ENCODE measurements around the gene NUP43.
"Not testable (repeated sequence)": the region's sequence is repeated elsewhere in the genome, so short reads cannot be mapped to it uniquely, and the experiment has no call there.

The NUP43 gene

DNA sequence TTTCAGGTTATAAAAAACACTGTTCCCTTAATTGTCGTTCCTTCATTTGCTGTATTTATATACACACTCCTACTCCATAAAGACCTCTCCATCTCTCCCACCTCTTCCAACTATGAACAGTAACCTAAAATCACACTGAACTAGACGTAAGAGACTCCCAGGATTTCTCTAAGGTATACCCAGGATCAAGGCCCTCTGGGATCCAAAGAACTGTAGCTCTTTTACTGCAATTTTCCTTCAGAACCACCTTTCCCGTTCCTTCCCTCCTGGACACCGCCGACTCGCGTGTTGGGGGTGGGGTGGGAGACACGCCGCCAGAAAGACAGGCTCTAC, 29.1 kb downstream of the NUP43 start:
- FAIRE-seq (peak; percentile 17), DNase-seq (ENCODE audit: insufficient read length) (no peak)
- TF ChIP-seq POLR2AphosphoS5 (IDR thresholded peaks at IDR 0.05; ENCODE audit: low read depth, low read length) (no peak), POLR2A (IDR thresholded peaks at IDR 0.05; ENCODE audit: low read depth, low read length) (no peak), TAF1 (IDR thresholded peaks at IDR 0.05; ENCODE audit: borderline replicate concordance, low read depth, low read length) (no peak)

DNA sequence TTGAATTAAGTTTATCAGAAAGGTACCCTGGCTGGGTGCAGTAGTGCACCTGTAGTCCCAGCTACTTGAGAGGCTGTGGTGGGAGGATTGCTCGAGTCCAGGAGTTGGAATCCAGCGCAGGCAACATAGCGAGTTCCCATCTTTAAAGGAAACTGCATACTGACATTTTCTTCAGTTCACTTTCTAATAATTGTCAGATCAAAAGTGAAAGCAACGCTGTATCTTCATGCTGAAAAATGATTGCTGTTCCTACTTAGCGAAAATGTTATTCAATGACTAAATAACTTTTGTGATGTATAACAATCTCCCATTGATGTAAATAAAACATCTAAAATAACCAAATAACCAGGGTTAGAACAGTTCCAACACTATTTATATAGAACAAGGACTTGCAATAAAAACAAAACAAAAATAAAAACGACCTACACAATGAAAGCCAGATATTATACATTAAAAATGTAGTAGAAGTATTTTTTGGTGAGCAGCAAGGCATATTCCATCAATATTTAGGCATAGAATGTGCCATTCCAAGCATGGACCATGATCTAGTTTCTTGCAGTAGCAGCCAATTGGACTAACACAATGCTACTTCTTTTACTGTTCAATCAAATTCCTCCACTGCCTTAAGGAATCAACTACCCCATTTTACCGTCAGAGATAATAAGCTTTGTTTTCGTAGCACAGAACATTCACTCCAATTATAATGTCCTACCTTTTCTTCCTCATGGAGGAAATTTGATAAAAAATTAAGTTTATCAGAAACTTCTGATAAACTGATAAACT, 30.0 kb downstream of the NUP43 start:
- FAIRE-seq: no peak
- DNase-seq (ENCODE audit: insufficient read length): no peak

DNA sequence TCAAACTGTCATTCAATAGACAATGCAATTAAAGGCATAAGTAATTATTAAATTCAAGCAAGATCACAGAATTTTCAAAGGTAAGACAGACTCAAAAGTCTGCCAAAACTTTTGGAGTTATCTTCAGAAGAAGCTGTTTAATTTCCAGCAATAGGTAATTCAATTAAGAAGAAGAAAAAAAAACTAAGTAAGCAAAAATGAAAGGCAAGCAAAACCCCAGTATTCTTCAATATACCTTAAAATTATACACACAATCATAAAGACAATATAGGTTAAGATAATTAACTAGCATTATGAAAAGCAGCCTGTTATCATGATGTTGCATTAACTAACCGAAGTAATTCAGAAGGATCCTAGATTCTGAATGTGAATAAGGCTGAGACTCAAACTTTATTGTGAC, 31.9 kb downstream of the NUP43 start:
- no peak for DNase-seq (ENCODE audit: insufficient read length)
- TF ChIP-seq POLR2A (IDR thresholded peaks at IDR 0.05; ENCODE audit: low read depth, low read length) (no peak), TAF1 (IDR thresholded peaks at IDR 0.05; ENCODE audit: borderline replicate concordance, low read depth, low read length) (no peak), POLR2AphosphoS5 (IDR thresholded peaks at IDR 0.05; ENCODE audit: low read depth, low read length) (no peak)
- FAIRE-seq: no peak

More for the DNA sequence above, 30.0 kb downstream of the NUP43 start:
- TF ChIP-seq POLR2A (IDR thresholded peaks at IDR 0.05; ENCODE audit: low read depth, low read length): no peak
- no peak for TF ChIP-seq TAF1 (IDR thresholded peaks at IDR 0.05; ENCODE audit: borderline replicate concordance, low read depth, low read length)
- TF ChIP-seq POLR2AphosphoS5 (IDR thresholded peaks at IDR 0.05; ENCODE audit: low read depth, low read length): no peak

DNA sequence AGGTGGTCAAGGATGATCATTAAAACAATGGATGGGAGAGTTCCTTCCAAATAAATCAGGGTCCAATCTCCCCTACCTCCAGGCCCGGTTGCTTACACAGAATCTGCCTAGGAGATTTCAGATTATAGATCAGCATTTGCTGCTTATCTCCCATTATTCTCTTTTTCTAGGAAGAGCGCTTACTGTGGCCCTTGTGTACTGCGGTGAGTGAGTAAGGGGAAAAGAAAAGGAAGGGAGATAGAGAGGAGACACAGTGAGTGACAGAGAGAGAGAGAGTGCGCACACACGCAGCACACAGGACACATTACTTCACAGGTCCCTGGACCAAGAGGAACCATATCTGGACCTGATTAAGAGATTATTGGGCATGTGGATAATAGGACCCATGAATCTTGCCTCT, 34.6 kb downstream of the NUP43 start:
- no peak for DNase-seq (ENCODE audit: insufficient read length)
- FAIRE-seq: no peak
- TF ChIP-seq POLR2AphosphoS5 (IDR thresholded peaks at IDR 0.05; ENCODE audit: low read depth, low read length) (no peak), TAF1 (IDR thresholded peaks at IDR 0.05; ENCODE audit: borderline replicate concordance, low read depth, low read length) (no peak), POLR2A (IDR thresholded peaks at IDR 0.05; ENCODE audit: low read depth, low read length) (no peak)

DNA sequence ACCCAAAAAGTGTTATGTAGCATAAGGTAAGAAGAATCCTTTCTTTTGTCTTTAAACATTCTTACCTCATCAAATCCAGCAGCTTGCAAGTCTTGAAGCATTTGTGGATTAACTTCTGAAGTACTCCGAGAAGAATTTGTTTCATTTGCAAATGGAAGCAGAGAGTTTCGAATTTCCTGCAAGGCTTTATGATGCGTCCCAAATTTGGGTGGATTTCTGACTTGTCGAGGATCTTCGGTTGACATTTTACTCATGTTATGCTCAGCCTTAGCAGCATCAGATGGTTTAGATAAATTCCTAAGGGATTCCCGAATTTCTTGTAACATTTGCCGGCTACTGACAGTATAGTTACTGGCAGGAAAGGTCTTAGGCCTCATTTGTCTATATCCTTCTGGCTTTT, 44.6 kb downstream of the NUP43 start:
- no peak for TF ChIP-seq TAF1 (IDR thresholded peaks at IDR 0.05; ENCODE audit: borderline replicate concordance, low read depth, low read length)
- TF ChIP-seq POLR2A (IDR thresholded peaks at IDR 0.05; ENCODE audit: low read depth, low read length): no peak
- no peak for TF ChIP-seq POLR2AphosphoS5 (IDR thresholded peaks at IDR 0.05; ENCODE audit: low read depth, low read length)
- FAIRE-seq (no peak), DNase-seq (ENCODE audit: insufficient read length) (no peak)

DNA sequence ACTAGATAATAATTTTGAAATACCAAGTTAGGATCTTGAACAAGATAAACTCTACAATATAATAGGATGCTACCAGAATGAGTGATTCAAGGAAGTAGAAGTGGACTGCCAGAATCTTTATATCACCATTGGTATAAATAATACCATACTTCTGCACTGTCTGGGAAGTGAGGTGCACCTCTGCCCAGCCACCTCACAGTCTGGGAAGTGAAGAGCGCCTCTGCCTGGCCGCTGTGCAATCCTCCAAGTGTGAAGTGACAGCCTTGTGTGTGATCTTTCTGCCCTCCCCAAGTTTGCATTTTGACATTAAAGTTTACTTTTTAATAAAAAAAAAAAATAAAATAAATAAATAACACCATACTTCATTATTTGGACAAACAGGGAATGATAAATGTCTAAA, 47.2 kb downstream of the NUP43 start:
- DNase-seq (ENCODE audit: insufficient read length) (no peak), FAIRE-seq (no peak)
- TF ChIP-seq POLR2AphosphoS5 (IDR thresholded peaks at IDR 0.05; ENCODE audit: low read depth, low read length) (no peak), POLR2A (IDR thresholded peaks at IDR 0.05; ENCODE audit: low read depth, low read length) (no peak), TAF1 (IDR thresholded peaks at IDR 0.05; ENCODE audit: borderline replicate concordance, low read depth, low read length) (no peak)

DNA sequence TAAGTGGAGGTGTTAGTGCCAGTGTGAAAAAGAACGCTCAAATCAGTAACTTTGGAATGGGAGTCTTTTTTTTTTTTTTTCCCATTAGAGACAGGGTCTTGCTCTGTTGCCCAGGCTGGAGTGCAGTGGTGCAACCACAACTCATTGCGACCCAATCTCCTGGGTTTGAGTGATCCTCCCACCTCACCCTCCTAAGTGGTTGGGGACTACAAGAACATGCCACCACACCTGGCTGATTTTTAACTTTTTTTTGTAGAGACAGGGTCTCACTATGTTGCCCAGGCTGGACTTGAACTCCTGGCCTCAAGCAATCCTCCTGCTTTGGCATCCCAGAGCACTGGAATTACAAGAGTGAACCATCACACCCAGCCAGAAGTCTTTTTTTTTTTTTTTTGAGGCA, 48.2 kb downstream of the NUP43 start:
- no peak for TF ChIP-seq POLR2A (IDR thresholded peaks at IDR 0.05; ENCODE audit: low read depth, low read length)
- TF ChIP-seq POLR2AphosphoS5 (IDR thresholded peaks at IDR 0.05; ENCODE audit: low read depth, low read length): no peak
- TF ChIP-seq TAF1 (IDR thresholded peaks at IDR 0.05; ENCODE audit: borderline replicate concordance, low read depth, low read length): no peak
- DNase-seq (ENCODE audit: insufficient read length) (no peak), FAIRE-seq (no peak)

DNA sequence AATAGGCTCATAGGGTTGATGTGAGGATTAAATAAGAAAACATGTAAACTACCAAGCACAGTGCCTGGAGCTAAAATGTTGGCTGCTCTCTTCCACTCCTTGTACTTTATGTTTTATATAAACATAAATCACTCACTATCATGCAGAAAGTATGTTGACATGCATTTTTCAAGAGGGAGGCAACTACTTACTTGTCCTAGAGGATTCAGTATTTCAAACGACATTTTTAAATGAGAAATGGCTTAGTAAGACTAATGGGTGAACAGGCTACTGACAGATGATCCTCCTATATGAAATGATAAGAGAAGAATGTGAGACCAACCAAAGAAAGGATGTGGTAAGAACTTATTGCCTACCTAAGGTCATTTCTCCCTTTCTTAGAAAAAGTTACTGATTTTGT, 49.4 kb downstream of the NUP43 start:
- TF ChIP-seq POLR2AphosphoS5 (IDR thresholded peaks at IDR 0.05; ENCODE audit: low read depth, low read length): no peak
- no peak for TF ChIP-seq TAF1 (IDR thresholded peaks at IDR 0.05; ENCODE audit: borderline replicate concordance, low read depth, low read length)
- TF ChIP-seq POLR2A (IDR thresholded peaks at IDR 0.05; ENCODE audit: low read depth, low read length): no peak
- FAIRE-seq: peak; percentile 5
- DNase-seq (ENCODE audit: insufficient read length): no peak

DNA sequence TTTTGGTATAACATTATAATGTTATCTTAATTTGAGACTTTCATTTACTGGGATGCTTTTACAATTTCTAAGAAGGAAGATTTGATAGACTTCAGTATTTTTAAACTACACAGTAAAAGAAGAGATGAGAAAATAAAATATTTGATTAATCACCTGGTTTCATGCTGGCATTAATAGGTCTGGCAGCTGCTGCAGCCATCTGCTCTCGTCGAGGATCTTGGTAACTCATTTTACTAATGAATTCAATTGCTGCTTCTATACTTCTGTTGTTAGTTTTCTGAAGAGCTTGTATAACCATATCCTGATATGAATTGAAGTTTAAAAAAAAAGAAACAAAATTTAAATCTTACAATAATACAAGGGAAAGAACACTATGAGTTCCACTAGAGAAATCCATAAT, 51.4 kb downstream of the NUP43 start:
- DNase-seq (ENCODE audit: insufficient read length) (no peak), FAIRE-seq (no peak)
- TF ChIP-seq POLR2A (IDR thresholded peaks at IDR 0.05; ENCODE audit: low read depth, low read length) (no peak), POLR2AphosphoS5 (IDR thresholded peaks at IDR 0.05; ENCODE audit: low read depth, low read length) (no peak), TAF1 (IDR thresholded peaks at IDR 0.05; ENCODE audit: borderline replicate concordance, low read depth, low read length) (no peak)

DNA sequence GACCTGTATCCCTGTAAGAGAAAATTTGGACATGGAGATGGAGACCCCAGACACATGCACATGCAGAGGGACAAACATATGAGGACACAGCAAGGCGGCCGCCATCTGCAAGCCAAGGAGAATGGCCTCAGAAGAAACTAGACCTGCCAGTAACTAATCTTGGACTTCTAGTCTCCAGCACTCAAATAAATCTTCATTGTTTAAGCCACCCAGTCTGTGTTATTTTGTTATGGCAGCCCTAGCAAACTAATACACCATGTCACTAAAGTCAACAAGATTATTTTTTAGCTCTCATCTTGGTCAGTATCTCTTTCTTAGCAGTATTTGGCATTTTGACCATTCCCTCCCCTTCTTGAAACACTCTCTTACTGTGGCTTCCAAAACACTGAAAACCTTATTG, 55.1 kb downstream of the NUP43 start:
- no peak for FAIRE-seq
- DNase-seq (ENCODE audit: insufficient read length): no peak
- TF ChIP-seq POLR2AphosphoS5 (IDR thresholded peaks at IDR 0.05; ENCODE audit: low read depth, low read length) (no peak), TAF1 (IDR thresholded peaks at IDR 0.05; ENCODE audit: borderline replicate concordance, low read depth, low read length) (no peak), POLR2A (IDR thresholded peaks at IDR 0.05; ENCODE audit: low read depth, low read length) (no peak)

DNA sequence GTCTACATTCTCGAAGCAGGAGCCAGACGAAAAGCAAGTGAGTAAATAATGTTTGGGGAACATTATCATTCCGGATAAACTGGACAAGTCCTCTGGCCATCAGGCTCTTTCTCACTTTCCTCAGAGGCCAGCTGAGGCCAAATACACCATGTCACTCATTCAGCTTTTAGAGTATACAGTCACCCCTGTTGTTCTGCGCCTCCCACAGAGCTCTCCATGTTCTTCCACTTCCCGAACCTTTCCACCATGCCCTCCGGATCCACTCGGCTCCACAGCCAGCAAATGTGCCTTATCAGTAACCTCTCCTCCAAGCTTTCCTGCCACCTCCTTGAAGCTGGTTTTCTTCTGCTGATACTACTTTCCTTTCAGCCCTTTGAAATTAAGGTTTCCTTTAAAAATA, 60.1 kb downstream of the NUP43 start:
- no peak for TF ChIP-seq TAF1 (IDR thresholded peaks at IDR 0.05; ENCODE audit: borderline replicate concordance, low read depth, low read length)
- no peak for TF ChIP-seq POLR2A (IDR thresholded peaks at IDR 0.05; ENCODE audit: low read depth, low read length)
- TF ChIP-seq POLR2AphosphoS5 (IDR thresholded peaks at IDR 0.05; ENCODE audit: low read depth, low read length): no peak
- FAIRE-seq (no peak), DNase-seq (ENCODE audit: insufficient read length) (no peak)

DNA sequence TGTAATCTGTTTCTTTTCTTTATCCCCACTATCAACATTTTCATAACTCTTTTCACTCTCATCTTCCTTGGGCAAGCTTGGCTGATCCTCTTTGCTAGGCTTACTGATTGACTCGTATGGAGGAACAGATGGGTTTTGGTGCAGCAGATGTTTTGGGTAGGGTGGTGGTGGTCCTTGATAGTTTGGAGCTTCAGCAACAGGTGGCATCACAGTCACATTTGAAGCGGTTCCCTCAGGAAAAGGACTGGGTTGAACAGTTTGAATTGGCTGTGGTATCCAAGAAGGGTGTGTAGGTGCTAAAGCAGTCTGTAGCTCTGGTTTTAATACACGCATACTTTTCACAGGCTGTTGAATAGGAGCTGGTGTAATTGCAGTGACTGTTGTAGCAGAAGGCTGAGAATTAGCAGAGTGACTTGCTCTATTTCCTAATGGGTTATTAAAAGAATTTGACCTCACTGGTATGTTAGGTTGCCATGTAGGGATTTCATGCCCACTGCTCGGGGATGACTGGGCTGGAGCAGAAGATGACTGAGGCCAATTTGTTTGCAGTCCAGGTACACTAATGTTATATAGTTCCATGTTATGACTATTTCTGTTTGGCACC, 63.0 kb downstream of the NUP43 start:
- peak; percentile 46 for FAIRE-seq
- TF ChIP-seq POLR2AphosphoS5 (IDR thresholded peaks at IDR 0.05; ENCODE audit: low read depth, low read length): no peak
- TF ChIP-seq POLR2A (IDR thresholded peaks at IDR 0.05; ENCODE audit: low read depth, low read length): no peak
- no peak for TF ChIP-seq TAF1 (IDR thresholded peaks at IDR 0.05; ENCODE audit: borderline replicate concordance, low read depth, low read length)
- no peak for DNase-seq (ENCODE audit: insufficient read length)

DNA sequence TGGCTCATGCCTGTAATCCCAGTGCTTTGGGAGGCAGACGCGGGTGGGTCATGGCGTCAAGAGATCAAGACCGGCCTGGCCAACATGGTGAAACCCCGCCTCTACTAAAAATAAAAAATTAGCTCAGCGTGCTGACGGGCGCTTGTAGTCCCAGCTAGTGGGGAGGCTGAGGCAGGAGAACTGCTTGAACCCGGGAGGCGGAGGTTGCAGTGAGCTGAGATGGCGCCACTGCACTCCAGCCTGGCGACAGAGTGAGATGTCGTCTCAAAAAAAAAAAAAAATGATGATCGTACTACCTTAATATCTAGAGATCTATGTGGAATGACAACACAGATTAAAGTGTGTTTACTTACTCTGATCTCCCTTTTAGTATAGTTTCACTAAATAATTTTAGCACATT, 64.5 kb downstream of the NUP43 start:
- FAIRE-seq; DNase-seq (ENCODE audit: insufficient read length): not testable (repeated sequence)

Measured in GM12892 (cell line).